ENCODE measurements around the gene TMOD3.
A peak's percentile ranks its signal among the peaks of the same experiment; 100 is the strongest.

TMOD3 gene

DNA sequence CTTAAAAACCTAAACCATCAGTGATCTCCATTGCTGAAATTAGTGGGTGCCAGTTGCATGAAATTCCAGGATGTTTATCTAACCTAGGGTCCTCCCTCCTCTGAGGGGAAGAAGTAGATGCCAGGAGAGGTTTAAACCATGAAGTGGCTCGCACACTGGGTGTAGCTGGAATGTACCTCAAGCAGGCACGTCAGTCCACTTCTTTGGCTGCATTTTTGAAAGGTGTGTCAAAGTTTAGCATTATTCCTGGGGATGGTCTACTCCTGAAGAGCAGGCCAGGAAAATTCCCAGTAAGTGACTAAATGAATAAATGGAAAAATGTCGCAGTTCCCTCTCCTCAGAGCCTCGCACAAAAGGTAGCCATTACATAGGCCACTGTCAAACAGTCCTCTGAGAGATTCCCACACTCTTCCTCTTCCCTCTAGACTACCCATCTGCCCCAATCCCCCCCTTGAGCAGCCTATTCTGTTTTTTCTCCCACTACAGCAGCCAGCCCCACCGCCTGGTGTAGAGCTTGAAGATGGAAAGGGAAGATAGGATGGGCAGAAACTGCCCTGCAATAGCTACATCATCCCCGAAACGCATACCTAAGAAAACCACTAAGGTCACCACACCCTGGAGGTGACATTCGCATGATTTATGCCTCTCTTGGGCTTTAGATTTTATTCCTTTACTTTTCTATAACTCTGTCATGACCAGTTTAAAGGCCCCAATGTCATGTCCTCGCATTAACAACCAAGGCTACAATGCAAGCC lies 655 bp upstream of the TMOD3 start:
- DNase-seq: no peak

DNA sequence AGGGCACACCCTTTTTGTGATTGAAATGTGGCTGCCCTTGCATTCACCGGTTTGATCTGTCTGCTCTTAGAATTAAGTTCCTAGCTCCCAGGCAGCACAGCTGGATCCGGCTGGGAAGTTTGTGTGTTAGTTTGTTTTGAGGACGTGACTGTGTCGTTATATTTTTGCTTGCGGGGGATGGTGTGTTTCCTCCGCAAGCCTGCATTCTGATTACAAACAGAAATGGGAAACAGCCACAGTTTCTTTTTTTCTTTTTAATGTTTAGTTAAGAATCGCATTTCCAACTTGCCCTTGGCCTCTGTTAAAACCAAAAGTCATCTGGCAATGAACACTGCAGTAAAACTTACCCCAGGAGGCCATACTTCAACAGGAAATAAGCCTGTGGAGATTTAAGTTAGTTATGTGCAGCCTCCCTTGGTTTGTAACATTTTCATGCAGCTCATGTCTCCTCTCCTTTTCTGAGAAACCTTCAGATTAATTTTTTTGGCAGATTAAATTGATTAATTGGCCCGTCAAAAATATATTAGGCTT lies 888 bp downstream of the TMOD3 start:
- DNase-seq: no peak

DNA sequence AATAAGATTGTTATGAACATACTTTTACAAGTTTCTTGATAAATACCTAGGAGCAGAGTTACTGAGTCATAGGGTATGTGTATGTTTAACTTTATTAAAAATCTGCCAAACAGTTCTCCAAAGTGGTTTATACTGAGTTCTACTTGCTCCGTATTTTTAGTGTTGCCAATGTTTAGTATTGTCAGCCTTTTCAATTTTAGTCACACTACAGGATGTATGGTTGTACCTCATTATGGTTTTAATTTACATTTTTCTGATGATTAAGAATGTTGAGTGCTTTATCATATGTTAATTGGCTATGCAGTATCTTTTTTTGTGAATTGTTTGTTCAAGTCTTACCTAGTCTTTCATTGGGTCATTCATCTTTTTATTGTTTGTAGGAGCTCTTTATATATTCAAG lies 4.3 kb downstream of the TMOD3 start:
- no peak for DNase-seq

- DNase-seq: no peak
Measured at GRCh38 chr15:51837792-51838251, 8.4 kb downstream of the TMOD3 start.

DNA sequence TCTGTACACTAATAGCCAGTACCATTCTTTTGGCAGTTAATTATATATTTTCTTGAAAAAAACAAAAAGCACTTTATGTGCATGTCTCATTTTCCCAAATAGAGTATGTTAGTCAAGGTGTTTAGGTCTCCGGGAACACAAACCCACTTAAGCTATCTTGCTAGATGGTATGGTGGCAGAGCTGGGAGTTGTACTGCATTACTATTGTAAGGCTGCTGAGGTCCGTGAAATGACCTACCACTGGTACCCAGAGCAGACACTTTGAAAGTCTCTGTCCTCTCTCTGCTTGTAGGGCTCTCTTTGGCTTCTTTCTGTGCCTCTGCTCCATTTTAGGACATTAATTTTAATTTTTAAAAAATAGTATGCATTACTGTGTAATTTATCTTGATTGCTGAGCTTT lies 8.8 kb downstream of the TMOD3 start:
- DNase-seq: no peak

- DNase-seq: no peak
Measured at GRCh38 chr15:51840692-51841091, 11.2 kb downstream of the TMOD3 start.

GRCh38 chr15:51841406-51842040 lies 12.1 kb downstream of the TMOD3 start:
- no peak for DNase-seq

- DNase-seq: no peak
Measured at GRCh38 chr15:51842265-51842664, 12.8 kb downstream of the TMOD3 start.

DNA sequence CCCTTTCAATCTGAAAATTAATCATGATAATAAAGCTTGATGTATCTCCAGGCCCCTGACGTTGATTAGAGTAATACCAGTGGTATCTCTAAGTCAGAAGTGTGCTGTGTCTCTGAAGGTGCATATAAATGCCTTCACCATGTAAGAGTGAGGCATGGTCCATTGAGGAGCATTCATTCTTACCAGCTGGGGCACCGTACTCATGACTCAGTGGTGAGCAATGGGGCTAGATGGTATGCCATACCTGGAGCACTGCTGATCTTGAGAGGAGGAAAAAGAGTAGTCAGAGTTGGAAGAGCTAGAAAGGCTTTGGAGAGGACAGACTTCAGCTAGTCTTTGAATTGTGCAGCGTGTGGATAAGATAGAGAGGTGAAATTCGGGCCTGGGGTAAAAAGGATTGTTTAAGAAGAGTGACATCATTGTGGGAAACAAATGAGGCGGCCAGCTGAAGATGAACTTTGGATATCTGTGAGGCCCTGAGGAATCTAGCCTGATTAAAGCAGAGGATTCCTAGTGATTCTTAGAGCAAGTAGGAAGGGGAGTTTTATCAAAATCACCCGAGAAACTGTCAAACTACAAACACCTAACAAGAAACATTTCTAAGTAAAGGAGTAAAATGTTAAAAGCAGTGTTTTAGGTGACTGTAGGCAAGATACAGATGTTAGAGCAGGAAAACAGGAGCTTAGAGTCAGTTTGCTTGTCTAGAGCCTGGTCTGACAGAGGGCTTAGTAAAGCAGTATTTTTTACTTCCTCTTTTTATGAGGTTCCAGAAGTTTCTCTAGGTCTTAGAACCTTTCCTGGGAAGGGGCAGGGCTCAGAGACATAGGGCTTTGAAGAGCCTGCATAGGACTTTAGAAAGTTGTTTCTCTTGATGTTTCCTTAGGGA lies 13.6 kb downstream of the TMOD3 start:
- DNase-seq: no peak

DNA sequence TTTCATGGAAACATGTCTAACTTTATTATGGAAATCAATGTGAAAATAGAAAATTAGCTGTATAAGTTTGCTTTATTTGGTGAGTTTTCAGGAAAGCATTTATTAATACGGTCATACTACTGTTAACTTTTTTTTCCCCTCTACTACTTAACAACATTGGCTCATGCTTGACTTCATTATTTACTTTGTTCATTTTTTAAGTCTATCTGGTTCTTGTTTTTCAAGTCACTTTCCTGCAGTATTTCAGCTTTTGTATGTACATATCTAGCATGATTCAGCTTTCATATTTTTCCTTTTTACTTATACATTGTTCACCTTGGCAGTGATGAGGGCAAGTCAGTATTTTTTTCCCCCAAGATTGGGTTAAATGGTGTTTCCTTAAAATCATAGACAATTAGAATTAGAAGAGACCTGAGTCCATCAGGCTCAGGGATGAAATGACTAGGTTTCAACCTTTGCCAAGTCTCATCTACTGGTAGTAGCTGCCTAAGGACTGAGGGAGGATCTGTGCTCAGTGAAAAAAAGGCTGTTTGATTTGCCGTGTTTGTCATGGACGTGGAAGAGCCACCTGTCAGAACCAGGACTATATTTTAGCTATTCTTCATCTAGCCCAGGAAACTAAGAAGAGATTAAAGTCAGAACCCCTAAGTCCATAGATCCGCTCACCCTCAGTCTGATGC lies 15.4 kb downstream of the TMOD3 start:
- DNase-seq: no peak

DNA sequence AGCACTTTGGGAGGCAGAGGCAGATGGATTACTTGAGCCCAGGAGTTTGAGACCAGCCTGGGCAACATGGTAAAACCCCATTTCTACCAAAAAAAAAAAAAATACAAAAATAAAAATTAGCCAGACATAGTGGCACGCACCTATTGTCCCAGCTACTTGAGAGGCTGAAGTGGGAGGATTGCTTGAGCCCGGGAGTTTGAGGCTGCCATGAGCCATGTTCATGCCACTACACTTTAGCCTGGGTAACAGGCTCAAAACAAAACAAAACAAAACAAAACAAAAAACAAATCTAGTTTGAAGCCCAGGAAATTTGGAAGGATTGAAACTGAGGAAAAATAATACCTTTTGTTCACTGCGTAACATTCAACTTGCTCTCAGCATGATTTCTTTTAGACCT lies 16.6 kb downstream of the TMOD3 start:
- DNase-seq: no peak

GRCh38 chr15:51846463-51847230 lies 17.2 kb downstream of the TMOD3 start:
- DNase-seq: peak; percentile 18

GRCh38 chr15:51848811-51849210 lies 19.4 kb downstream of the TMOD3 start:
- no peak for DNase-seq

DNA sequence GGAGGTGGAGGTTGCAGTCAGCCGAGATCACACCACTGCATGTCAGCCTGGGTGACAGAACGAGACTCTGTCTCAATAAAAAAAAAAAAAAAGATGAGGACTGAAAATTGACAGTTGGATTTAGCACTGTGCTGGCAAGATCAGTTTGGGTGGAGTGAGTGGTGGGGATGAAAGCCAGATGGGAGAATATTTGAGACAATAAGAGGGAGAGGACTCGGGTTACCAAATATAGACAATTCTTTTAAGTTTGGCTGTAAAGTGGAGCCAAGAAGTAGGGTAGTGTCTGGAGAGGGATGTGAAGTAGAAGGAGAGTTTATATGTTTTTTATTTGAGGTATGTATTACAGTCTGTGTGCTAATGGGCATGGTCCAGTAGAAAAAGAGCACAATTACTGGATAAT lies 20.4 kb downstream of the TMOD3 start:
- peak; percentile 57 for DNase-seq

GRCh38 chr15:51853998-51854397 lies 24.5 kb downstream of the TMOD3 start:
- DNase-seq: no peak

- no peak for DNase-seq
Measured at GRCh38 chr15:51855612-51856011, 26.2 kb downstream of the TMOD3 start.

DNA sequence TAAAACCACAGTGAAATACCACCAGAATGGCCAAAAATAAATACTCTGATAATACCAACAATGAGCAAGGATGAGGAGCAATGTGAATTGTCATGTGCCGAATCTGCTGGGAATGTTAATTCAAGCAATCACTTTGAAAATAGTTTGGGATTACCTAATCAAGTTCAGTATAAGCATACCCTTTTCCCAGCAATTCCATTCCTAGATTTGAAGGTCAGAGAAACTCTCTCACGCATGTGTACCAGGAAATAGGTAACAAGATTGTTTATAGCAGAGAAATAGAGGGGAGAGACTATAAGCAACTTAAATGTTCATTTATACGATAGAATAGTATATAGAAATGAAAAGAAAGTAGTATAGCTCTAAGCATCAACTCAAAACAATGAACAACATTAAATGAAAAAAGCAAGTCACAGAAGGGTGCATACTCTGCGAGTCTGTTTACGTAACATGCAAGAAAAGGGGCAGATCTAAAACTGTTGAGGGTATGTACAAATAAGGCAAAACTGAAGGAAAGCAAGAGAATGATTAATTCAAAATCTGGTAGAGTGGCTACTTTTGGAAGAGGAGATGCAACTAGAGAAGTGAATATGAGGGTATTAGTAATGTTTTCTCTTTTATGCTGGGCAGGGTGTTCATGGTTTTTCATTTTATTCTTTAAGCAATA lies 27.4 kb downstream of the TMOD3 start:
- no peak for DNase-seq

GRCh38 chr15:51861557-51862359 lies 32.3 kb downstream of the TMOD3 start:
- no peak for DNase-seq

DNA sequence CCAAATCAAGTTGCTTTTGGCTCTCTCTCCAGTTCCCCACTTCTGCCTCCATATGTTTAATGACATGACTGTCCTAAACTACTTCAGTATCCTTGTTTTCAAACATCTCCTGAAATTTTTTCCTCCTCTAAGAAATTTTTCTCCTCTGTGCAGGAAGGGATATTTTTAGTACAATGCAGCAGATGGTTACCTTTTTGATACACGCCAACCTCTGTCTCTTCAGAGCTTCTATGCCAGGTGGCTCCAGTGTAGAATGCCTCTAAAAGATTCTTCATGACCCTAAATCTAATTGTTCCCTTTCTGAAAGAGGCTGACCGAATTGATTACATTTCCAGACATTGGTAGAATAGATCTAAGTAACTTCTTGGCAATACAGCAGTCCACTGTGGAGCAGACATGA lies 33.7 kb downstream of the TMOD3 start:
- peak; percentile 11 for DNase-seq

DNA sequence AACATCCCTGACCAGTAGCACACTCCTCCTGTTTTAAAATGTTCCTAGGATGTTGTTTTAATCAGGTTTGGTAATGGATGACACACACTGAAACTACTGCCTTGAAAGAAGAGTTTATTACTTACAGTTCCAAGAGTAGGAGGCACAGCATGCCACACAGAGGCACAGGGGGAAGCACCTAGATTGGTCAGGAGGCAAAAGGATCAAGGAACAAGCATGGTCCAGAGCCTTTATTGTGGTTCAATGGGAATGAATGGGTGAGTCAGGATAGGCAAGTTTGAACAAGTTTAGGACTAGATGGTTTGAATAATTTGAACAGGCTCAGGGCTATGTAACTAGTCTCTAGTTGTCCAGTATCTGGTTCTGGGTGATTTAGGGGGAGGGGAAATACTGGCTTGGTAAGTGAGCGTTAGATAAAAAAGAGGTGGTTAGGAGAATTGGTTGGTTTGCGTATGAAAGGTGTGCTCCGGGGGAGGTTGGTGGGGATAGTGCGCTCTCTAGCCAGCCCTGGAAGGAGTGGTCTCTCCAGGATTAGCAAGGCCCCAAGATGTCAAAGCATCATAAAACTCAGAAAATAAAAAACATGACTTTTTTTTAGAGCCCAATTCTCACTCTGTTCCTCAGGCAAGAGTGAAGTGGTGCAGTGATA lies 35.1 kb downstream of the TMOD3 start:
- no peak for DNase-seq
